Ishikawa (cell line): ENCODE results near the gene PSMB8.

Experiments
- CEBPB ChIP-seq: IDR thresholded peaks from 2 replicates; pipeline ENCODE4 v1.6.1; 2012
- CREB1 ChIP-seq: IDR thresholded peaks from 2 replicates; pipeline ENCODE4 v1.6.1; 2012; ENCODE audit warnings: low read depth
- EGR1 ChIP-seq: IDR thresholded peaks from 2 replicates; pipeline ENCODE4 v1.6.1; 2012
- EP300 ChIP-seq: IDR thresholded peaks from 2 replicates; pipeline ENCODE4 v1.6.1; 2012; ENCODE audit warnings: borderline replicate concordance
- FOXM1 ChIP-seq: IDR thresholded peaks from 2 replicates; pipeline ENCODE4 v1.6.1; 2012; ENCODE audit warnings: low read depth, borderline replicate concordance
- MAX ChIP-seq: IDR thresholded peaks from 2 replicates; pipeline ENCODE4 v1.6.1; 2012
- NFIC ChIP-seq: IDR thresholded peaks from 2 replicates; pipeline ENCODE4 v1.6.1; 2012
- RAD21 ChIP-seq: IDR thresholded peaks from 2 replicates; pipeline ENCODE4 v1.6.1; 2012; ENCODE audit warnings: low read depth
- REST ChIP-seq: IDR thresholded peaks from 2 replicates; pipeline ENCODE4 v1.6.1; 2012; ENCODE audit warnings: low read depth, mild to moderate bottlenecking
- TAF1 ChIP-seq: IDR thresholded peaks from 2 replicates; pipeline ENCODE4 v1.6.1; 2012; ENCODE audit warnings: low read depth, mild to moderate bottlenecking
- TCF12 ChIP-seq: IDR thresholded peaks from 2 replicates; pipeline ENCODE4 v1.6.1; 2012; ENCODE audit warnings: low read depth
- TEAD4 ChIP-seq: IDR thresholded peaks from 2 replicates; pipeline ENCODE4 v1.6.1; 2012
- USF1 ChIP-seq: IDR thresholded peaks from 2 replicates; pipeline ENCODE4 v1.6.1; 2012
- YY1 ChIP-seq: IDR thresholded peaks from 2 replicates; pipeline ENCODE4 v1.6.1; 2012; ENCODE audit warnings: low read depth
- ZBTB7A ChIP-seq: IDR thresholded peaks from 2 replicates; pipeline ENCODE4 v1.6.1; 2012; ENCODE audit warnings: low read depth

Gene PSMB8

GRCh38 chr6:32853541-32854375 is 9.9 kb upstream of the PSMB8 start, which contains the start of the genes PSMB9 and TAP1:
Gene PSMB9 (plus strand): TSS chr6:32854192. CDS start chr6:32854230, 38 bp downstream.
Gene TAP1 (minus strand): TSS chr6:32853704. CDS start chr6:32853636, 68 bp downstream.
- TF ChIP-seq REST (peak; percentile 70), RAD21 (peak; percentile 49; the same call in 1 of the 2 replicates), CREB1 (peak; percentile 83), USF1 (no peak), MAX (peak; percentile 55; the same call in 1 of the 2 replicates)

GRCh38 chr6:32852844-32853540 is 9.1 kb upstream of the PSMB8 start:
- TF ChIP-seq TEAD4 = no peak
- TF ChIP-seq MAX = no peak

- TF ChIP-seq TEAD4 = no peak
- no peak for TF ChIP-seq CREB1
- TF ChIP-seq EGR1 = no peak
- TF ChIP-seq ZBTB7A = no peak
- no peak for TF ChIP-seq TAF1
- TF ChIP-seq USF1 = no peak
- no peak for TF ChIP-seq MAX
- no peak for TF ChIP-seq EP300
- no peak for TF ChIP-seq NFIC
- TF ChIP-seq RAD21 = no peak
- no peak for TF ChIP-seq TCF12
- no peak for TF ChIP-seq FOXM1
- TF ChIP-seq YY1 = no peak
- TF ChIP-seq CEBPB = no peak
- TF ChIP-seq REST = no peak
Measured at GRCh38 chr6:32852018-32852843, 8.4 kb upstream of the PSMB8 start.

- no peak for TF ChIP-seq RAD21
- TF ChIP-seq CREB1 = no peak
- no peak for TF ChIP-seq TEAD4
- no peak for TF ChIP-seq REST
- no peak for TF ChIP-seq CEBPB
- TF ChIP-seq EP300 = no peak
- no peak for TF ChIP-seq MAX
- TF ChIP-seq TCF12 = no peak
- TF ChIP-seq FOXM1 = no peak
- TF ChIP-seq EGR1 = no peak
- TF ChIP-seq NFIC = no peak
- TF ChIP-seq YY1 = no peak
- no peak for TF ChIP-seq TAF1
- TF ChIP-seq USF1 = no peak
- no peak for TF ChIP-seq ZBTB7A
Measured at GRCh38 chr6:32851025-32851424, 7.2 kb upstream of the PSMB8 start.
